HAP-1 (cell line): ENCODE data around the gene ADORA3.

Source experiments
- DNase-seq, 2 experiments: peaks; one replicate each; pipeline ENCODE4 v3.0.0-alpha.2; 2016 to 2020; ENCODE audit warnings: low spot score in 2 of 2
- H3K27me3 ChIP-seq: fragments of 250-450 bp; sonication (Bioruptor Pico); 2 replicates; pipeline ENCODE4 v1.5.1; 2020; ENCODE audit warnings: low read depth, mild to moderate bottlenecking, moderate library complexity
- H3K36me3 ChIP-seq: fragments of 250-450 bp; sonication (Bioruptor Pico); replicated peaks from 2 replicates; pipeline ENCODE4 v1.5.1; 2020; ENCODE audit warnings: mild to moderate bottlenecking
- H3K4me1 ChIP-seq: fragments of 250-450 bp; sonication (Bioruptor Pico); 2 replicates; pipeline ENCODE4 v1.5.1; 2020; ENCODE audit warnings: mild to moderate bottlenecking
- H3K4me3 ChIP-seq: fragments of 250-450 bp; sonication (Bioruptor Pico); 2 replicates; pipeline ENCODE4 v1.5.1; 2020; ENCODE audit warnings: mild to moderate bottlenecking, moderate library complexity
- H3K9me3 ChIP-seq: fragments of 250-450 bp; sonication (Bioruptor Pico); 2 replicates; pipeline ENCODE4 v1.5.1; 2020; ENCODE audit warnings: mild to moderate bottlenecking, moderate library complexity
- in situ Hi-C: fragments of 300-500 bp; cut with MboI; formaldehyde crosslinking; loops from 3 replicates; pipeline ENCODE4 v1.14.3; 2020; ENCODE audit warnings: low sequenced_read_pairs, inconsistent platforms, mixed read lengths

Gene ADORA3

DNA sequence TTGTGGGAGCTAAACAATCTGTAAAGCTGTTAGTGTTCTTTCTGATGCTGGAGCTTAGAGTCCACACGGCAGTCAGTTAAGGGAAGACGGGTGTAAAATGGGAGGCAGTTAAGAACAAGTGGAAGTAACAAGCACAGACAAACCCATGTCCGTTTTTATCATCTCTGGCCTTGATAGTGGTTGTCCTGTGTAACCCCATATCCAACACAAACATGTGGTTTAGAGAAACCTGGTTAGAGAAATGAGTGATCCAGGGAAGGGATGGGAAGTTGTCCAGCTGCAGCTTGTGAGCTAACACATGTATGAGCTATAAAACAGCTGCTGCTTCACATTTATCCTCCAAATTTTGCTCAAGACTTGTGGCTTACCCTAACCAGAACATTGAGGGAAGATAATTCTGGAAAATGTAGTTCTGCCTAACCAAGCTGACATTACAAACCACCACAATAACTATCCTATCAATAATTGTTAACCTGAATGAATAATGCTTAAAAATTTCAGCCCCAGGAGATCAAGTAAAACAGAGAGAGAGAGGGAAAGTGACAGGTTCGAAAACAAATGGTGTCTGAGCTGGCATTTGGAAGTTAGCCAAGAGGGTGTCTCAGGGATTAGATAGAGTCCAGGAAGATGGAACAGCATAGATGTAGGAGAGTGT is 40.3 kb downstream of the ADORA3 start:
- Histone ChIP-seq H3K36me3 (peaks cover 36% of the 10 kb centered on the region), H3K9me3 (no peaks in the 10 kb centered on the region)
- in situ Hi-C loops, result no loop called here

DNA sequence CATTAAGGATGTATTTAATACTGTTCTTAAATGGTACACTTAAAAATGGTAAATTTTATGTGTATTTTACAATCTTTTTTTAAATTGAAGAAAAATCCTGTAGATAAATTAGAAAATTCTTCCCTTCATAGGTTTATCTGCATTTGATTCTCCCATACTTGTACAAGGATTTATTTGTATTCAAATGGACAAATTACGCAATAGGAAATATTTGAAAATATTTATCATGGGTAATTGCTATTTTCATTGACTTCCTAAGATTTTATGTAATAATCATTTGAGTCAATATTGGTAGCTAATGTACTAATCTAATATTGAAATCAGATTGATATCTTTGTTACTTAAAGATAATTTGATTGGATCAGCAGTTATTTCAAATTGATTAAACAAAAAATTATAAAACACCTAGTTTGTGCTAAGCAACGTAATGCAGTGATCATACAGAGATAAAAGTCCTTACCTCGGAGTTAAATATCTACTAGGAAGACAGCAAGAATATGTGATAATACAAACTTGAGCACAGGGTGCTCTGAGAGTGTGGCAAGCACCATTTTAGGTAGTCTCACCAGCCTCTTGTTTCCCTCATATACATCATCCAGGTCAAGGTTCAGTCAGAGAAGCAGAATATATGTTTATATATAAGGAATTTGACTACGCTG is 40.9 kb downstream of the ADORA3 start:
- in situ Hi-C loops, result no loop called here
- H3K9me3 ChIP-seq, result no peaks in the 10 kb centered on the region
- no peak for DNase-seq
- peaks cover 43% of the 10 kb centered on the region for H3K36me3 ChIP-seq
- no peaks in the 10 kb centered on the region for H3K4me1 ChIP-seq
- H3K4me3 ChIP-seq, result no peak overlapping the region
- H3K27me3 ChIP-seq, result no peaks in the 10 kb centered on the region

More for the DNA sequence above, 40.3 kb downstream of the ADORA3 start:
- no peak for DNase-seq
- Histone ChIP-seq H3K4me3 (no peak overlapping the region), H3K4me1 (no peaks in the 10 kb centered on the region), H3K27me3 (no peaks in the 10 kb centered on the region)

DNA sequence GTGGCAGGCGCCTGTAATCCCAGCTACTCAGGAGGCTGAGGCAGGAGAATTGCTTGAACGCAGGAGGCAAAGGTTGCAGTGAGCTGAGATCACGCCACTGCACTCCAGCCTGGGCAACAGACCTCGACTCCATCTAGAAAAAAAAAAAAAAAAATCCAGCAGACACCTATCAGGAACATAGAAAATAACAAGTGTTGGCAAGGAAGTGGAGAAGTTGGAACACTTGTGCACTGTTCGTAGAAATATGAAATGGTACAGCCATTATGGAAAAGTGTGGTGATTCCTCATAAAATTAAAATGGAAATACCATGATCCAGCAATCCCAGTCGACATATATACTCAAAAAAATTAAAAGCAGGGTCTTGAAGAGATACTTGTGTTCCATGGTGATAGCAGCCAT is 41.7 kb downstream of the ADORA3 start:
- in situ Hi-C loops, result no loop called here
- DNase-seq, result no peak
- no peaks in the 10 kb centered on the region for H3K27me3 ChIP-seq
- no peaks in the 10 kb centered on the region for H3K4me1 ChIP-seq
- H3K36me3 ChIP-seq, result peaks cover 50% of the 10 kb centered on the region
- H3K9me3 ChIP-seq, result no peaks in the 10 kb centered on the region
- no peak overlapping the region for H3K4me3 ChIP-seq

DNA sequence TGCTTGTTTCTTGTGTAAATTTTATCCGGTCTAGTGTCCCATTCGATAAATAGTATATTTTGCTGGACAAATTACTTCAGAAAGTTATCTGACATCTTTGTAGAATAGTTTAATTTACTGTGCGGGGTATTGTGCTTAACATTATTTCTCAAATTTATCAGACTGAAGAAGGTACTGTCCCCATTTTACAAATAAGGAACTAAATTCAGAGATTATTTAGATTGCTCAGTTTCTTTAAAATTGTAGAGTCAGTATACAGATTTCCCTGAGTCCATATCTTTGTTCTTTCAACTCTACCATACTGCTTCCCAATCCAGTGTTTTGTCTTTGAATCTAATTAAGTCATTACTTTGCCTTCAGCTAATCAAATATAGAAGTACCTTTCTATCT is 47.8 kb downstream of the ADORA3 start:
- in situ Hi-C loops, result no loop called here
- no peaks in the 10 kb centered on the region for H3K9me3 ChIP-seq
- H3K36me3 ChIP-seq, result peaks cover 78% of the 10 kb centered on the region
- DNase-seq, result no peak
- H3K4me3 ChIP-seq, result no peak overlapping the region
- no peaks in the 10 kb centered on the region for H3K27me3 ChIP-seq
- peaks cover 2% of the 10 kb centered on the region for H3K4me1 ChIP-seq

DNA sequence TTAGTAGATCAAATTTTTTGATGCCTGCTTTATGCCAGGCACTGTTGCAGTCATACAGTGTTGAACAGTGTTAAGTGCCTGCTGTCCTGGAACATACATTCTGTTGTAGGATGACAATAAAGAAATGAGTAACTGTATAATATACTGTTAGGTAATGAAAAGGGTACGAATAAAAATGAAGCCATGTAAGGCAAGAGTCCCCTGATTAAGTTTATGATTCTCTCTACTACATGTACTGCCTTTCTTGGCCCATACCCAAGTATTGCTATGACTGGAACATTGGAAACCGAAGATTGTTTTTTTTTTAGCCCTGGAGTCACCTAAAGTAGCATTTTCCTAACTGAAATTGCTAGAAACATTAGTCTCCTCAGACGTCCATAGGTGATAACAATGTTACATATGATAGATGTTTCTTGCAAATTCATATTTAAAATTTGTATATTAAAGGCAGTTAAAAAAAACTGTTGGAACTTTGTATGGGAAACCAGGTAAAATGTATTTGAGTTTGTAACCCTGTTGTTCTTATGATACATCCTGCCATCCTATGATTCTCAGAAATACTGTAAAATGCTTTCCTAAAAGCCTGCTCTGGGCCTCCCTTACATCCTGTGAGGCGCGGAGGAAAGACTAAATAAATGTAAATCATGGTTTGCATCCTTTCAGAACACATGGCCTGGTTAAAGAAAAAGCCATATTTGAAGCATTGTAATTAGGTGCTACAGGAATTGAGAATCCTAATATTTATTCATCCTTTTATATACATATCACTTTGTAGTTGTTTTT is 48.4 kb downstream of the ADORA3 start:
- H3K36me3 ChIP-seq, result peaks cover 75% of the 10 kb centered on the region
- H3K9me3 ChIP-seq, result no peaks in the 10 kb centered on the region
- no peaks in the 10 kb centered on the region for H3K27me3 ChIP-seq
- peaks cover 8% of the 10 kb centered on the region for H3K4me1 ChIP-seq
- no peak overlapping the region for H3K4me3 ChIP-seq
- DNase-seq, result no peak
- in situ Hi-C loops, result no loop called here

DNA sequence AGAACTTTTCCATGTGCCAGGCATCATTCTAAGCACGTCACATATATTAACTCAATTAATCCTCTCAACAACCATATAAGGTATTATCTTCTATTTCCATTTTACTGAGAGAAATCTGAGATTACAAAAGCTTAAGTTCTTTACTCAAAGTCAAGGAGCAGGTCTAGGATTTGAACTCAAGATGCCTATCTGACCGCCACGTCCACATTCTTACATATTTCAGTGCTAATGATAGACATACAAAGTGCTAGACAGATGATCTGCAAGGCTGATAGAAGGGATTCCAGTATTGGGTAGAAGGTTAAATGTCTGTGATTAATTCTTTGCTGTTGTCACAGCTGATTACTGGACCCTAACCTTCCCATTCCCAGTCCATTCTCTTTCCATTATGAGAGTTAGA is 49.7 kb downstream of the ADORA3 start:
- Histone ChIP-seq H3K27me3 (no peaks in the 10 kb centered on the region), H3K4me3 (no peak overlapping the region), H3K4me1 (peaks cover 8% of the 10 kb centered on the region), H3K36me3 (peaks cover 61% of the 10 kb centered on the region), H3K9me3 (no peaks in the 10 kb centered on the region)
- no peak for DNase-seq
- in situ Hi-C loops, result no loop called here

DNA sequence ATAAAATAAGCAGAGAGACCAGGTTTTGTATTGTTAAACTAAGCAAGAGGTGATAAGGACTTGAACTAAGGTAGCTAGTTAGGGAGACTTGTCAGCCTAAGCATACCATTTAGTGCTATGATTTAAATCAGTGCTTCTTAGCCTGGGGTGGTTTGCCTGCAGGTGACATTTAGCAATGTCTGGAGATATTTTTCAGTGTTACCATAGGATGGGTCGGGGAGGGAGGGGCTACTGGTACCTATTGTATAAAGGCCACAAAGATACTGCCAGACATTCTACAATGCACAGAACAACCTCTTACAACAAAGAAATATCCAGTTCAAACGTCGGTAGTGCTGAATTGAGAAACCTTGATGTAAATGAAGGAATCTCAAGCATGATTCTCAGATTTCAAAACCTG is 50.9 kb downstream of the ADORA3 start:
- H3K27me3 ChIP-seq, result no peaks in the 10 kb centered on the region
- in situ Hi-C loops, result no loop called here
- H3K9me3 ChIP-seq, result no peaks in the 10 kb centered on the region
- H3K4me1 ChIP-seq, result peaks cover 11% of the 10 kb centered on the region
- H3K36me3 ChIP-seq, result peaks cover 50% of the 10 kb centered on the region
- no peak overlapping the region for H3K4me3 ChIP-seq
- no peak for DNase-seq

DNA sequence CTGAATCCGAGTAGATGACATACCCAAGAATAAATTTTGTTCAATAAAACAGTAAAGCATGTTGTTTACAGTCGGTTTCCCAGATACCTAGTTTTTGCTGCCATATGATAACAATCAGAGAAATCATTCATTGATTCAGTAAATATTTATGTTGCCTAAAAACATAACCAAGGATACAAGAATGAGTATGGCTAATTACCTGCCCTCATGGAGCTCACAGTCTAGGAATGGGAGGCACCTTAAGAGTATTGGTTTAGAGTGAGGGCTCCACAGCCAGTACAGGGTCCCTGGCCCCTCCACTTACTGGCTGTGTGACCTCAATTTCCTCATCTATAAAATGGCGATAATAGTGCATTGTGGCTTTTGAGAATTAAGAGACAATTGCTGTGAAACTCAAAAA is 53.2 kb downstream of the ADORA3 start:
- no peak for DNase-seq
- Histone ChIP-seq H3K4me3 (peak overlapping the region; percentile 89), H3K36me3 (peaks cover 42% of the 10 kb centered on the region), H3K4me1 (peaks cover 17% of the 10 kb centered on the region), H3K27me3 (no peaks in the 10 kb centered on the region), H3K9me3 (no peaks in the 10 kb centered on the region)
- in situ Hi-C loops, result no loop called here

DNA sequence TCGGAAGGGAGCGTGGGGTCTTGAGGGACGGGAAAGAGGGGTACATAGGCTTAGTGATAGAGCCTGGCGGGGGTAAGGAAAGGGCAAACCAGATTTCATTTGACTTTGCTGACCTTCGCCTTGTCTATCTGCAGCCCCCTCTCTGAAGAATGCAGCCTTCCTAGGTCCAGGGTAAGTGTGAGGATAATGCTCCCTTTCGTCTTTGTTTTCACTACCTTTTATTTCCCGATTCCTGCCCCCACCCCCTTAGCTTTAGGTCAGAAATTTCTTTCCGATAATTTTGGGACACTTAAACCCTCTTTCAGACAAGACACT is 53.8 kb downstream of the ADORA3 start:
- no peak for DNase-seq
- H3K9me3 ChIP-seq, result no peaks in the 10 kb centered on the region
- H3K4me1 ChIP-seq, result peaks cover 22% of the 10 kb centered on the region
- H3K27me3 ChIP-seq, result no peaks in the 10 kb centered on the region
- peaks cover 37% of the 10 kb centered on the region for H3K36me3 ChIP-seq
- in situ Hi-C loops, result no loop called here
- H3K4me3 ChIP-seq, result peak overlapping the region; percentile 89
